GM19240 (cell line): ENCODE measurements around the gene TBL1X.
"Not testable (repeated sequence)": the region's sequence is repeated elsewhere in the genome, so short reads cannot be mapped to it uniquely, and the experiment has no call there.

Source experiments
- DNase-seq: peaks from one replicate; pipeline ENCODE4 v3.0.0; 2011; ENCODE audit warnings: low spot score; ENCODE audit not compliant: insufficient read length

TBL1X gene

DNA sequence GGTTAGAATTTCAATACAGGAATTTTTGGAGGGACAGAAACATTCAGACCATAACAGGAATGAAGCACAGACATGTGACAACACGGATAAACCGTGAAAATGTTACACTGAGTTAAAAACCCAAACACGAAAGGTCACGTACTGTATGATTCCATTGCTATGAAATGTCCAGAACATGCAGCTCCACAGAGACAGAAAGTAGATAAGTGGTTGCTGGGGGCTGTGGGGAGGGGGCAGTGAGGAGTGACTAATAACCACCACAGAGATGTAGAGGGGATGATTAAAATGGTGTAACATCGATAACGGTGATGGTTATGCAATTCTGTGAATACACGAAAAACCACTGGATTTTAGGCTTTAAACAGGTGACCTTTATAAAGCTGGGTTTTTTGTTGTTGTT lies 292.5 kb downstream of the TBL1X start:
- DNase-seq, result no peak

GRCh38 chrX:9758021-9758638 lies 293.3 kb downstream of the TBL1X start:
- DNase-seq, result no peak

GRCh38 chrX:9759337-9759736 lies 294.5 kb downstream of the TBL1X start:
- DNase-seq, result no peak

GRCh38 chrX:9765072-9765736 lies 300.3 kb downstream of the TBL1X start:
- no peak for DNase-seq

DNA sequence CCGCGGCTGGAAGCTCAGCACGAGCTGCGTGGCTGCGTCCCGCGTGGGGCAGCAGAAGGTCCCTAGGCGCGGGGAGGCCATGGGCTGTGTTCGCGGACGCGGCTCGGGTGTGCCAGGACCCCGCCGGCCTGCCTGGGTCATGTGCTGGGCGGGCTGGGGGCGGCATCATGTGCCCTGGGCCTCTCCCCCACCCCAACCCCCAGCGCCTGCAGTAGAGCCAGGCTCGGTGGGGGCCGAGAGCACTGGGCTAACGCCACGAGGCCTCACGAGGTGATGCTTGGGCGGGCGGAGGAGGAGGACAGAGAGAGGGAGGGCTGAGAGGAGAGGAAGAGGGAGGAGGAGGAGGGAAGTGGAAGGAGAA lies 300.9 kb downstream of the TBL1X start, which contains the start of gene GPR143:
Gene GPR143 (minus strand): TSS at position 111 of the 361 bp plus-strand sequence. CDS start 30 bp downstream, at position 81.
- DNase-seq, result no peak

GRCh38 chrX:9767375-9767774 lies 302.5 kb downstream of the TBL1X start:
- DNase-seq, result no peak

- DNase-seq, result not testable (repeated sequence)
Observed at GRCh38 chrX:9768321-9768839, 303.5 kb downstream of the TBL1X start.

DNA sequence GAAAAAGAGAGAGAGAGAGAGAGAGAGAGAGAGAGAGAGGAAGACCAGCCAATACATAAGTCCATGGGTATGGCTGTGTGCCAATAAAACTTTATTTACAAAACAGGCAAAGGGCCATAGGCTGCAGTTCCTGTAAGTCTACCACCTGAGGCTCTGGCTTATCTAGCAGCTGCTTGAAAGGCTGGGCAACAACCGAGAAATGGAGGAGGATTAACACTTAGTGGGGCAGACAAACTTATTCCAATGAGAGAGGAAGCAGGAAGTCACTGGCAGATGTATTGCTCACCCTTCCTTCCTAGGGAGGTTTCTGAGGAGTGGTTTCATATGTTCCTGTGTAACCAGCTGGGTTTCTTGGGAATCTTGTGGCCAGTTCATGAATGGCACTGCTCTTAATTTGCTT lies 305.5 kb downstream of the TBL1X start:
- no peak for DNase-seq

- DNase-seq, result no peak
Observed at GRCh38 chrX:9772943-9773342, 308.1 kb downstream of the TBL1X start.

DNA sequence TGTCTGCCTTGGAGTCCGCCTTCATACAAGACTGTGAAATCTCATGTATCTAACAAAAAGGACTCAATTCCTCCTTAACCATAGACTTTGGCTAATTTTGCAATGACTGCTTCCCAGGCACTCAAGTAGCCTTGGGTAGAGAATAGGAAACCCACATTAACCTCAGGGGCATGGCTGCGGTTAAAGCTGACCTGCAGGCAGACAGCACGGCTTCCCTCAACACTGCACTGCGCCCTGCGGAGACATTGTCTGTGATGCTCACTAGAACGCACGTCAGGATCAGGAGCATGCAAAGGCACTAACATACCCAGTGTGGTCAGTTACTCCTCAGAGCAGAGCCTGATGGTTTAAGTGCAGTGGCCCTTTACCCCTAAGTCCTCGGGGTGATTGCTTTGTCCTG lies 311.1 kb downstream of the TBL1X start:
- no peak for DNase-seq

DNA sequence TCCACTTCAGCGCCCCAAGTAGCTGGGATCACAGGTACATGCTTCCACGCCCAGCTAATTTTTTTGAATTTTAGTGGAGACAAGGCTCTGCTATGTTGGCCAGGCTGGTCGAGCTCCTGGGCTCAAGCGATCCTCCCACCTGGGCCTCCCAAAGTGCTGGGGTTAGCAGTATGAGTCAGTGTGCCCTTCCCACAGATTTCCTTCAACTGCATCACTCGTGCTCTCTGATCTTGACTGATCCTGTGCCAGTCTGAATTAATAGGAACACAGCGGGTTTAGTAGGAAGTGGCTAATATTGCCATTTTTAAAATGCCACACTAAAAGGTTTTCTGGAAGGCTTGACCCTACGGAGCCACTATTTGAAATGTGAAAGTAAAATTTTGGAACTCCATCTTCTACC lies 317.1 kb downstream of the TBL1X start:
- no peak for DNase-seq

GRCh38 chrX:9784332-9784731 lies 319.5 kb downstream of the TBL1X start:
- DNase-seq, result no peak

DNA sequence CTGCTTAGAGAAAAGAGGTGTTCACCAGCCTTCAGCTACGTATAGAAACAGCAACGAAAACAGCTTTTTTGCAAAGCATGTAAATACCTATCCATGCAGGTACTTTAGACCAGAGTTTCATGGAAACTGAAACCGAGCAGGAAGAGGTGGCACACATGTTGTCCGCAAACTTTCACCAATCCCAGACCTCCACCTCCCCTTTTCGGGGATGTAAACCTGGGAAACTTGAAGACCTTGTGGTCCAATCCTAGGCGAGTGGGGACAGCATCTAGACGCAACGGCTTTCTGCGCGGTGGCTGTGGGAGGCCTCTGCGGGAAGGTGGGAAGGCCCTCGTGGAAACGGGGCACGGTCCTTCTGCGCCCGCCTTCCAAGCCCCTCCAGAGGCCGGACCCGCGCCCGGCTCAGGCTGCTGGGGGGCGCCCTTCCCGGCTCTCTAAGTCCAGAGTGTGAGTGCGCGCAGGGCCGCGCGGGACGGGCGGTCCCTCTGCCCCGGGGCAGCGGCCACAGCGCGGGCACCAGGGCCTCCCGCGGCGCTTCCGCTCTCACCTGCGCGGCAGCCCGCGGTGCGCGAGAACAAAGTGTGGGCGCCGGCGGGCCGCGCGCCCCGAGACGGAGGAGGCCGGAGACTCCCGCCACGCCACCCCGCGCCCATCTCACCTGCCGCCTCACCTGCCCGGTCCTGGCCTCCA lies 320.5 kb downstream of the TBL1X start:
- no peak for DNase-seq

- no peak for DNase-seq
Observed at GRCh38 chrX:9785944-9786797, 321.3 kb downstream of the TBL1X start, which contains the start of gene SHROOM2. SHROOM2 (plus strand) TSS chrX:9786429; CDS start chrX:9786546, 117 bp downstream.

GRCh38 chrX:9786798-9787635 lies 322.2 kb downstream of the TBL1X start:
- DNase-seq, result no peak

- DNase-seq, result no peak
Observed at GRCh38 chrX:9788911-9789310, 324.1 kb downstream of the TBL1X start.

DNA sequence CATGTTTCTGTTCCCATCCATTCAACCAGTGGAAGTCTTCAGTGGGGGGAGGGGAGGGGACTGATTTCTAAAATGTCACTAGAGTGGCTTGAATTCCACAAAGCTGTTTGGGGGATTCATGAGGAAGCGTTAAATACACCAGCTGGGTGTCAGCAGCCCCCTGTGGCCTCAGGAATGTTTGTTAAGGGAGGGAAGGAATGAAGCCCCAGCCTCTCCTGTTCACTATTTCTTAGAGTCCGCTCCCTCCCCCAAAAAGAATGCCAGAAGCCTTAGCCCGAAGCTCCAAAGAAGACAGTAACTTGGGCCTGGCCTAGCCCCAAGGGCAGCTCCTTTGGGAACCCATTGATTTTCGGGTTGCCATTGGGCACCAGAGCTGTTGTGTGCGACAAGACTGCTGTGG lies 324.7 kb downstream of the TBL1X start:
- no peak for DNase-seq
